ENCODE data around the gene KCNJ1. TPM values are rescaled to one million over a fixed set of nuclear protein-coding genes. Genes with fewer than 3 reads are reported as not detected.

The KCNJ1 gene
- total RNA-seq, 1 donor: not detected

DNA sequence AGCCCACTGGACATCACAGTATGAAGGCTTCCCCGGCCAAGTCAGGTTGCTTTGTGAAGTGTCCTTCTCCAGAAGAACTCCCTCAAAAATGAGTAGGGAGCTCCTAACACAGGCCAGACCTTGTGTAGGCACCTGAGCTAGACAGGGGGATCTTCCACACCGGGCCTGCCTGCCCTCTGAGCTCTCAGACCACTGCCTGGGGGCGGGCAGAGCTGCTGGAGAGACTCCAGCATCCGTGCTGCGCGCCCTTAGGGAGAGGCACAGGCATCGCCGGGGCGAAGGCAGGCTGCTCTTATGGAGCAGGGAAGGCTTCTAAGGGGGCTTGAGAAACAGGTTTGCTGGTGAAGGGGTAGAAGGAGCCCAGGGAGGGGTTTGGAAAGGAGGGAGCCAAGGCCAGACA lies 28.4 kb upstream of the KCNJ1 start:
- TF ChIP-seq, protein P1, sequence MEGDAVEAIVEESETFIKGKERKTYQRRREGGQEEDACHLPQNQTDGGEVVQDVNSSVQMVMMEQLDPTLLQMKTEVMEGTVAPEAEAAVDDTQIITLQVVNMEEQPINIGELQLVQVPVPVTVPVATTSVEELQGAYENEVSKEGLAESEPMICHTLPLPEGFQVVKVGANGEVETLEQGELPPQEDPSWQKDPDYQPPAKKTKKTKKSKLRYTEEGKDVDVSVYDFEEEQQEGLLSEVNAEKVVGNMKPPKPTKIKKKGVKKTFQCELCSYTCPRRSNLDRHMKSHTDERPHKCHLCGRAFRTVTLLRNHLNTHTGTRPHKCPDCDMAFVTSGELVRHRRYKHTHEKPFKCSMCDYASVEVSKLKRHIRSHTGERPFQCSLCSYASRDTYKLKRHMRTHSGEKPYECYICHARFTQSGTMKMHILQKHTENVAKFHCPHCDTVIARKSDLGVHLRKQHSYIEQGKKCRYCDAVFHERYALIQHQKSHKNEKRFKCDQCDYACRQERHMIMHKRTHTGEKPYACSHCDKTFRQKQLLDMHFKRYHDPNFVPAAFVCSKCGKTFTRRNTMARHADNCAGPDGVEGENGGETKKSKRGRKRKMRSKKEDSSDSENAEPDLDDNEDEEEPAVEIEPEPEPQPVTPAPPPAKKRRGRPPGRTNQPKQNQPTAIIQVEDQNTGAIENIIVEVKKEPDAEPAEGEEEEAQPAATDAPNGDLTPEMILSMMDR (IDR thresholded peaks at IDR 0.05; ENCODE audit: insufficient read depth, low read length): no peak
- no peak overlapping the region for H3K4me3 ChIP-seq (ENCODE audit: low read depth, low read length)
- no peak for DNase-seq (ENCODE audit: low read depth)

DNA sequence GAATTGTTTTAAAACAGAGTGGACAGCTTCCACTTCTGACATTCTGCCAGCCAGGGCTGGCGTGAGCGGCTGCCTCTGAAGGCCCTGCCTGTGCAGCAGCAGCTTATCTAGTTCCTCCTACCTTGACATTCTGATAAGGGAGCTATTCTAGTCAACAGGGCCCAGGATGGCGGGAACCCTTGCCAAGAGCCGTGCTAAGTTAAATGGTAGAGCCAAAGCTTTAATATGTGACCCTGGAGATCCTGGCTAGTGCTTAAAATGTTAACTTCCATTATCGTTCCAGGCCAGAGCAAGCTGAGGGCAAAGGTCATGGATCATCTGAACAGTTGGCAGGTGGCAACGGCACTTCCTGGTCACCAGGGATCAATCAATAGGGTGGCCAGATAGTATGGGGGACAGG lies 27.6 kb upstream of the KCNJ1 start:
- no peak overlapping the region for H3K4me3 ChIP-seq (ENCODE audit: low read depth, low read length)
- TF ChIP-seq, protein P1 (IDR thresholded peaks at IDR 0.05; ENCODE audit: insufficient read depth, low read length): no peak
- DNase-seq (ENCODE audit: low read depth): no peak

GRCh38 chr11:128894286-128894681 lies 27.2 kb upstream of the KCNJ1 start:
- no peak overlapping the region for H3K4me3 ChIP-seq (ENCODE audit: low read depth, low read length)
- DNase-seq (ENCODE audit: low read depth): no peak
- TF ChIP-seq, protein P1 (IDR thresholded peaks at IDR 0.05; ENCODE audit: insufficient read depth, low read length): no peak

DNA sequence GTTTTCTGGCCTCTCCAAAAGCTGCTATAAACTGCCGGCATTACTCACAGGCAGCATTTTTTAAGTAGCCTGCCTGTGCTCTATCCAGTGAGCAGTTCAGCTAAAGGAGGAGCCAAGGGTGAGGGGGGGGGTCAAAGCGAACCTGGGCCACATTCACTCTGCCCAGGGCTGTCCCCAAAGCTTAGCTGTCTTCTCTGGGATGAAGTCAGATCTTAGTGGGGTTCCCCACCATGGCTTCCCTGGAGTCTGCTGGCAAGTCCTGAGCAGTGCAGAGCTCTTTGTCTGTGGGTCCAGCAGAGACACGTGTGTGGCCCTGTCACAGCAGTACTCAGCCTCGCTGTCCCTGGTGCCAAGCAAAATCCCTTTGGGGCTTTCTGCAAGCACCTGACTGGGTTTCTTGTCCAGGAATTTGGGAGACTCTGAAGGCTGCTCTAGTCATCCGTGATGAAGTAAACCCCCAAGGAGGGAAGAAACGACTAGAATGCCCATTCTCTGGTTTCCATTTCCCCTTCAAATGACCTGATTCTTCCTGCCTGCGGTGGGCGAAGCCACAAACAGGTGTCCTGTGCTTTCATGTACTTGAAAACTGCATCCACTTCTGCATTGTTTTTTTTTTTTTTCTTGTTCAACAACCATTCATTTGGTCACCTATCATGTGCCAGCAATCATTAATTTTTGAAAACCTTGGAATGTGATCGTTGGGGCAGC lies 26.6 kb upstream of the KCNJ1 start:
- H3K4me3 ChIP-seq (ENCODE audit: low read depth, low read length): no peak overlapping the region
- DNase-seq (ENCODE audit: low read depth): no peak
- TF ChIP-seq, protein P1 (IDR thresholded peaks at IDR 0.05; ENCODE audit: insufficient read depth, low read length): no peak

DNA sequence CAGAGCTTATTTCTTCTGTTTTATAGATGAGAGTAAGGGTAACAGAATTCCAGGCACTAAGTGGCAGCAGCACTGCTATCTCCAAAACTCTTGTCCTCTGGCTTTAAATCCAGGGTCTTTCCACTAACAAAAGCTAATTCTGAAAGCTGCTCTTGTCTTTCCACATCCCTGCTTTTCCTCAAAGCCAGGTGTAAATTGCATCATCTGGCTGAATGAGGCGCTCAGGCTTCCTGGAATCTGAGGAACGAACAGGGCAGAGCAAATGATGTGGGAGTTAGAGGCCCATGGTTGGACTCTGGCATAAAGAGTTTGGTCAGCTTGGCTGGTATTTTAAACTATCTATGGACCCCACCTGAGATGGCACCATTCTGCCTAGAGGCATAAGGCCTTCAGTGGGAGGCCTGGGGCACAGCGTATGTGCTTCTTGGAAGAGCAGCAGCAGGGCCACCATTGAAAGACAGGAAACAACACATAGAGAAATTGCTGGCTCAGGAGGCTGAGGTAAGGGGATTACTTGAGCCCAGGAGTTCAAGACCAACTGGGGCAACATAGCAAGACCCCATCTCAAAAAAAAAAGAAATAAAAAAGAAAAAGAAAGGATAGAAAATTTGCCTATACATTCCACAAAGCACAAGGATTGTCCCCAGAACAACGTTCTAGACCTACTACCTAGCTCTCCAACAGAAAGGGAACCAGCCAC lies 25.9 kb upstream of the KCNJ1 start:
- DNase-seq (ENCODE audit: low read depth): no peak

GRCh38 chr11:128891913-128892398 lies 24.9 kb upstream of the KCNJ1 start:
- H3K4me3 ChIP-seq (ENCODE audit: low read depth, low read length): no peak overlapping the region
- no peak for DNase-seq (ENCODE audit: low read depth)
- TF ChIP-seq, protein P1 (IDR thresholded peaks at IDR 0.05; ENCODE audit: insufficient read depth, low read length): no peak

More for the DNA sequence above, 25.9 kb upstream of the KCNJ1 start:
- TF ChIP-seq, protein P1 (IDR thresholded peaks at IDR 0.05; ENCODE audit: insufficient read depth, low read length): no peak
- no peak overlapping the region for H3K4me3 ChIP-seq (ENCODE audit: low read depth, low read length)
